BLaER1 treated with 17β-estradiol and CSF1 and Interleukin-3, amounts not matched to agents 10 nM and 100 nM (cell line): ENCODE results near the gene HTT-AS.
"Not testable (repeated sequence)": the region's sequence is repeated elsewhere in the genome, so short reads cannot be mapped to it uniquely, and the experiment has no call there.

Experiments
- H3K27ac ChIP-seq, 11 experiments: shearing (Covaris generic); formaldehyde crosslinking; 2 replicates each; pipeline ENCODE4 v1.8.1; 2022
- H3K27me3 ChIP-seq, 11 experiments: shearing (Covaris generic); formaldehyde crosslinking; 2 replicates each; pipeline ENCODE4 v1.8.1; 2022
- H3K36me3 ChIP-seq, 11 experiments: shearing (Covaris generic); formaldehyde crosslinking; 2 replicates each; pipeline ENCODE4 v1.8.1; 2022
- H3K4me1 ChIP-seq, 10 experiments: shearing (Covaris generic); formaldehyde crosslinking; 2 replicates each; pipeline ENCODE4 v1.8.1; 2022
- H3K4me2 ChIP-seq, 11 experiments: shearing (Covaris generic); formaldehyde crosslinking; 2 replicates each; pipeline ENCODE4 v1.8.1; 2022
- H3K4me3 ChIP-seq, 10 experiments: shearing (Covaris generic); formaldehyde crosslinking; 2 replicates each; pipeline ENCODE4 v1.8.1; 2022
- H3K9ac ChIP-seq, 11 experiments: shearing (Covaris generic); formaldehyde crosslinking; 2 replicates each; pipeline ENCODE4 v1.8.1; 2022
- H3K9me3 ChIP-seq, 11 experiments: shearing (Covaris generic); formaldehyde crosslinking; replicated peaks in 1 of 11; 2 replicates each; pipeline ENCODE4 v1.8.1; 2022
- H4K20me1 ChIP-seq, 11 experiments: shearing (Covaris generic); formaldehyde crosslinking; 2 replicates each; pipeline ENCODE4 v1.8.1; 2022
- Cebpa-rat ChIP-seq, 11 experiments: shearing (Covaris generic); IDR thresholded peaks; 2 replicates each; pipeline ENCODE4 v1.8.1; 2022

The HTT-AS gene

DNA sequence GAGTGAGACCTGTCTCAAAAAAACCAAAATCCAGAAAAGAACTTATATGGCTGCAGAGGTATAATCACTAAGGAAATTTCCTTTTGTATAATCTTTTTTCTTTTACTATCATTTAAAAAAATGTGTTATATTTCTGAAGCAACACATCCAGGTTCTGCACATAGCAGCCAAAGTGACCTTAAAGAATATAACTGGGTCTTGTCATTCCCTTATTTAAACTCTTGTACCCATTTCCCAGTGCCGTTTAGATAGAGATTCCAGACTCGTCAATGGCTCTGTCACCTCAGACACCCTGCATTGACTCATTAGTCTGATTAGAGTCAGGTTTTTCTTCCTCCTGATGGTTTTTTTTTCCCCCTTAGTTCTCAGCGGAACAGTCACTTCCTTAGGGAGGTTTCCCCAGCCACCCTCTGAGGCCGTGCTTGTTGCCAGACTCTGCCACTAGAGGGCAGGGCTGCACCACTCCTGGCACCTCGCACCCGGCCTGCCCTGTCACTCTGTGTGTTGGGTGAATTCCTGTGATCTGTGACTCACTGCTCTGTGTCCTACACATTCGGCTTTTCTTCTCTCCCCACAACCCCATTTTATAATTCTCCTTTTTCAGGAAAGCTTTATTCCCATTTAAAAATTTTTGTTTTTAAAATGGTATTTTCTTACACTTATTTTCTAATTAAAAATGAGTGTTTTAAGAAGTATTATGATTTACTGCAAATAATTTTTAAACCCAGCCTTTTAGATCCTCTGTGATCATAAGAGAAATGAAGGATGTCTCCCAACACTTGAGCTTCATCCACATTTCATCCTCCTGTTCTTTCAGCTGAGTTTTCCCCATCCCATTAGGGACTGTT, 32.2 kb upstream of the HTT-AS start:
- no peak overlapping the region for H3K9ac ChIP-seq

DNA sequence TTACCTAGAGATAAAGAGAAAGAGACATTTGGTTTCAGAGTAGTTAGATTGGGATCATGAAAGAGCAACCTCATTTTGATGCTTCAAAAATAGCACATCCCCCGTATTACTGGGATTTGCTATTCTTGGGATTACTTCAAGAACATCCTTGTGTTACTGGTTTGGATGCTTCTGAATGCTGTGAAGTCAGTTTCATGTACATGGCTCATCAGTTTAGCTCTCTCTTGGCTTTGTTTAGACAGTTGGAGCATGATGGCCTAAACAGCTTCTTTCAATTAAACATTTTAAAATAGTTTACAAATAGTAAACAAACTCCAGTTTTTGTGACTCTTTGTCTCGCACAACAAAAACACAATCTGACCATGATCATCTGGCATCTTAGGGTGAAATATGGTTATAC, 24.0 kb upstream of the HTT-AS start:
- peaks cover 31 to 54% (median 45%) of the 10 kb centered on the region in 11 experiments; a peak in 21 of 22 replicates for H4K20me1 ChIP-seq
- no peaks in the 10 kb centered on the region for H3K4me1 ChIP-seq
- H3K27me3 ChIP-seq, result no peaks in the 10 kb centered on the region
- peaks cover 0 to 11% (median 4%) of the 10 kb centered on the region in 11 experiments; a peak in 15 of 22 replicates for H3K9me3 ChIP-seq
- H3K4me2 ChIP-seq, result no peak overlapping the region
- H3K4me3 ChIP-seq, result no peak overlapping the region
- peaks cover 68 to 92% (median 84%) of the 10 kb centered on the region in 11 experiments for H3K36me3 ChIP-seq
- no peak for TF ChIP-seq Cebpa-rat (IDR thresholded peaks at IDR 0.05)
- H3K9ac ChIP-seq, result no peak overlapping the region
- H3K27ac ChIP-seq, result no peak overlapping the region

More for the DNA sequence above, 32.2 kb upstream of the HTT-AS start:
- Histone ChIP-seq H3K4me1 (peaks cover 0 to 34% (median 11%) of the 10 kb centered on the region in 10 experiments; a peak in 13 of 20 replicates), H3K27ac (peak overlapping the region in 1 of 11 experiments; percentile 29; a peak in 2 of 22 replicates), H3K9me3 (no peaks in the 10 kb centered on the region), H3K4me3 (no peak overlapping the region), H4K20me1 (peaks cover 32 to 88% (median 66%) of the 10 kb centered on the region in 11 experiments; a peak in 20 of 22 replicates), H3K36me3 (peaks cover 85 to 93% (median 88%) of the 10 kb centered on the region in 11 experiments), H3K4me2 (peak overlapping the region in 4 of 11 experiments; percentile 6 to 45 (median 28); a peak in 5 of 22 replicates), H3K27me3 (no peaks in the 10 kb centered on the region)
- no peak for TF ChIP-seq Cebpa-rat (IDR thresholded peaks at IDR 0.05)

DNA sequence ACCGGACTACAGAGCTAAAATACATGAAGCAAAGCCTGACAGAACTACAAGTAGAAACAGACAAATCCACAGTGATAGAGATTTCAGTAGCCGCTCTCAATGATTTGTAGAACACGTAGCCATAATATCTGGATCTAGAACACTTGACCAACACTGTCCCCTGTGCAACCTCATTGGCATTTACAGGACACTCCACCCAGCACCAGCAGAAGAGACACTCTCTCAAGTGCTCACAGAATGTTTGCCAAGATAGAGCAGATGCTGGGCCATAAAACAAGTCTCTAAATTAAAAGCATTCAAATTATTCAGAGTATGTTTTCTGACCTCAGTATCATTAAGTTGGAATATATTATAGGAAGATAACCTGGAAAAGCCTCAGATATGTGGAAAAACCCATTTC, 21.9 kb upstream of the HTT-AS start:
- peaks cover 0 to 22% (median 12%) of the 10 kb centered on the region in 11 experiments; a peak in 17 of 22 replicates for H3K9me3 ChIP-seq
- H3K36me3 ChIP-seq, result peaks cover 73 to 94% (median 88%) of the 10 kb centered on the region in 11 experiments
- no peak for TF ChIP-seq Cebpa-rat (IDR thresholded peaks at IDR 0.05)
- no peak overlapping the region for H3K27ac ChIP-seq
- H3K27me3 ChIP-seq, result no peaks in the 10 kb centered on the region
- H4K20me1 ChIP-seq, result peaks cover 15 to 46% (median 26%) of the 10 kb centered on the region in 11 experiments; a peak in 21 of 22 replicates
- no peak overlapping the region for H3K4me2 ChIP-seq
- peaks cover 0 to 2% (median 0%) of the 10 kb centered on the region in 10 experiments; a peak in 1 of 20 replicates for H3K4me1 ChIP-seq
- H3K9ac ChIP-seq, result no peak overlapping the region
- H3K4me3 ChIP-seq, result no peak overlapping the region

DNA sequence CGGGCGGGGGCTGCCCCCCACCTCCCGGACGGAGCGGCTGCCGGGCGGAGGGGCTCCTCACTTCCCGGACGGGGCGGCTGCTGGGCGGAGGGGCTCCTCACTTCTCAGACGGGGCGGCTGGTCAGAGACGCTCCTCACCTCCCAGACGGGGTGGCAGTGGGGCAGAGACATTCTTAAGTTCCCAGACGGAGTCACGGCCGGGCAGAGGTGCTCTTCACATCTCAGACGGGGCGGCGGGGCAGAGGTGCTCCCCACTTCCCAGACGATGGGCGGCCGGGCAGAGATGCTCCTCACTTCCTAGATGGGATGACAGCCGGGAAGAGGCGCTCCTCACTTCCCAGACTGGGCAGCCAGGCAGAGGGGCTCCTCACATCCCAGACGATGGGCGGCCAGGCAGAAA, 20.4 kb upstream of the HTT-AS start:
- not testable (repeated sequence) for H3K27ac ChIP-seq, H3K4me2 ChIP-seq, H3K4me3 ChIP-seq, H3K9ac ChIP-seq, H3K27me3 ChIP-seq, H3K4me1 ChIP-seq
- Histone ChIP-seq H4K20me1 (peaks cover 1 to 44% (median 11%) of the 10 kb centered on the region in 11 experiments; a peak in 19 of 22 replicates), H3K36me3 (peaks cover 66 to 94% (median 87%) of the 10 kb centered on the region in 11 experiments), H3K9me3 (peaks cover 0 to 22% (median 12%) of the 10 kb centered on the region in 11 experiments; a peak in 17 of 22 replicates)

DNA sequence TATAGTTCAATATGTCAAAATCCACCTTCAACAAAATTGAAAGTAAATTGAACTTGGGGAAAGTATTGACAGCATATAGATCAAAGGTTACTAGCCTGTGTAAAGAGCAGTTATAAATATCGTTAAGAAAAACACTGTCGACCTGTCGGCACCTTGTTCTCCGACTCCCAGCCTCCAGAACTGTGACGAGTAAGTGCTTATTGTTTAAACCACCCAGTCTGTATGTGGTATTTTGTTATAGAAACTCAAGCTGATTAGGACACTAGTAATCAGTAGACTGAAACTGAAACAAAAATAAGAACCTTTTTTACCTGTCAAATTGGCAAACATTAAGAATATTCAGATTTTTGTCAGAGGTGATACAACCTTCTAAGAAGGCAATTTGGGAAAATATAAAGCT, 17.1 kb upstream of the HTT-AS start:
- peaks cover 6 to 57% (median 15%) of the 10 kb centered on the region in 11 experiments; a peak in 19 of 22 replicates for H4K20me1 ChIP-seq
- no peak for TF ChIP-seq Cebpa-rat (IDR thresholded peaks at IDR 0.05)
- H3K4me1 ChIP-seq, result peaks cover 0 to 3% (median 0%) of the 10 kb centered on the region in 10 experiments; a peak in 2 of 20 replicates
- peaks cover 80 to 98% (median 92%) of the 10 kb centered on the region in 11 experiments for H3K36me3 ChIP-seq
- H3K27me3 ChIP-seq, result no peaks in the 10 kb centered on the region
- H3K4me2 ChIP-seq, result no peak overlapping the region
- H3K9ac ChIP-seq, result no peak overlapping the region
- H3K4me3 ChIP-seq, result no peak overlapping the region
- H3K9me3 ChIP-seq, result peaks cover 0 to 22% (median 12%) of the 10 kb centered on the region in 11 experiments; a peak in 17 of 22 replicates
- H3K27ac ChIP-seq, result no peak overlapping the region

DNA sequence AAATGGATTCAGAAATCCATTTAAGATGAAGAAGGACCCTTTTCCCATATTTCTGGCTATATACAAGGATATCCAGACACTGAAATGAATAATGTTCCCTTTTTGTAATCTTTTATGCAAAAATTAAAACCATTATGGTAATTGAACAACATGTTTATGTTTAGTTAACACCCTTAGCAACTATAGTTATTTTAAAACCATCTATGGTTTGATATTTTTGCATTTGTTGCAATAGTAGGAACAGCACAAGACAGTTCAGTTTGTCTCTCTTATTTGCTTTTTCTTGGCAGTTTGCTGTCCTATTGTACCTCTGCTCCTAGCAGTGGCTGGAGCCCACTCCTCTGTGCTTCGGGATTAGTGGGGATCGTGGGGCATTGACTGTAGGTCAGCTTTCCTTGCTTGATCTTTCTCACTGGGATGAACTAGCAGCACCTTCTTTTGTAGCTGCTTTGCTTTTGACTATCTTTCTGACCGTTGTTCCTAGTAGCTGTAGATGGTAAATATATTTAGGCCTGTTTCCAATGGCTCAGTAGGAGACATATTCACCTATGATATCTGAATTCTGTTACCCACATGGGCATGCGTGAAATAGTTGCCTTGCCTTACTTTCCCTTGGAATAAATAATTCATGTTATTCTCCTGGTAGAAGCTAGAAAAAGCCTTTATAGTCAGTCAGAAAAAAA, 12.9 kb upstream of the HTT-AS start:
- H3K9ac ChIP-seq, result no peak overlapping the region
- peaks cover 0 to 7% (median 4%) of the 10 kb centered on the region in 10 experiments; a peak in 4 of 20 replicates for H3K4me1 ChIP-seq
- no peaks in the 10 kb centered on the region for H3K27me3 ChIP-seq
- peaks cover 0 to under 1% (median 0%) of the 10 kb centered on the region in 11 experiments; a peak in 2 of 22 replicates for H3K9me3 ChIP-seq
- no peak overlapping the region for H3K4me2 ChIP-seq
- H3K36me3 ChIP-seq, result peaks cover 48 to 79% (median 63%) of the 10 kb centered on the region in 11 experiments
- H3K4me3 ChIP-seq, result no peak overlapping the region
- no peak overlapping the region for H3K27ac ChIP-seq
- no peak for TF ChIP-seq Cebpa-rat (IDR thresholded peaks at IDR 0.05)
- peaks cover 43 to 89% (median 57%) of the 10 kb centered on the region in 11 experiments; a peak in 21 of 22 replicates for H4K20me1 ChIP-seq

DNA sequence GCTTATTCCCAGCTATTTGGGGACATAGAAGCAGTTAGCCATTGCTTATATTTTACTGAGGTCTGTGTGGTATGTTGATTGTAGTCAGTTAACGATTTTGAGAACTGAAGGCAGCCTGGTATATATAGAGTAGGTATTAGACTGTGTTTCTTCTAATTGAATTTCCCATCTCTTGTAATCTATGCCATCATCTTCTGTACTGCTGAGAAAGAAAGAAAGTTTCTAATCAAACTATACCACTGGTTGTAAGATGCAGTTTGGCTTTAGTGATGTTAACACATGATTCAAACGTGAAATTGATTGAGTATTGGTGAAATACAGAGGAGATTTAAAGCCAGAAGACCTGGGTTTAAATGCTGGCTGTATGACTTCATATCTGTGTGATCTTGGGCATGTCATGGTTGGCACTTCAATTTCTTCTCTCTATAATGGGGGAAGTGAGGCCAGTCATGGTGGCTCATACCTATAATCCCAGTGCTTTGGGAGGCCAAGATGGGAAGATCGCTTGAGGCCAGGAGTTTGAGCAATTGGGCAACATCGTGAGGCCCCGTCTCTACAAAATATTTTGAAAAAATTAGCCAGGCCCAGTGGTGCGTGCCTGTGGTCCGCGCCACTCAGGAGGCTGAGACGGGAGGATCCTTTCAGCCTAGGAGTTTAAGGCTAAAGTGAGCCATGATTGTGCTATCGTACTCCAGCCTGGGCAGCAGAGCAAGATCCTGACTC, 11.8 kb upstream of the HTT-AS start:
- H3K27ac ChIP-seq, result no peak overlapping the region
- H3K27me3 ChIP-seq, result no peaks in the 10 kb centered on the region
- peaks cover 0 to 7% (median 5%) of the 10 kb centered on the region in 10 experiments; a peak in 3 of 20 replicates for H3K4me1 ChIP-seq
- H3K9ac ChIP-seq, result no peak overlapping the region
- no peak overlapping the region for H3K4me2 ChIP-seq
- no peak for TF ChIP-seq Cebpa-rat (IDR thresholded peaks at IDR 0.05)
- peaks cover 51 to 98% (median 67%) of the 10 kb centered on the region in 11 experiments; a peak in 21 of 22 replicates for H4K20me1 ChIP-seq
- H3K36me3 ChIP-seq, result peaks cover 38 to 68% (median 54%) of the 10 kb centered on the region in 11 experiments
- H3K9me3 ChIP-seq, result no peaks in the 10 kb centered on the region
- H3K4me3 ChIP-seq, result no peak overlapping the region

DNA sequence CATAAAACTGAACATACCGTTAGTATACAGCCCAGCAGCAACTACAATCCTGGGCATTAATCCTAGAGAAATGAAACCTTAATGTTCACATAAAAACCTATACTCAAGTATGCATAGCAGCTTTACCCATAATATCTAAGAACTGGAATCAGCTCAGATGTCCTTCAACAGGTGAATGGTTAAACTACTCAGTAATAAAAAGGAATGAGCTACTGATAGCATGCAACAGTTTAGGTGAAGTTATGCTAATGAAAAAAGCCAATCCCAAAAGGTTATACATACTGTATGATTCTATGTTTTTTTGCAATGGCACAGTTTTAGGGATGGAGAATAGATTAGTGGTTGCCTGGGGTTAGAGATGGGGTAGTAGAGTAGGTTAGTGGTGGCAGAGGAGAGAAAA, 9.4 kb upstream of the HTT-AS start:
- Histone ChIP-seq H4K20me1 (peaks cover 68 to 99% (median 89%) of the 10 kb centered on the region in 11 experiments; a peak in 21 of 22 replicates), H3K4me1 (peaks cover 8 to 25% (median 15%) of the 10 kb centered on the region in 10 experiments), H3K9ac (no peak overlapping the region), H3K4me2 (no peak overlapping the region), H3K9me3 (no peaks in the 10 kb centered on the region), H3K4me3 (no peak overlapping the region), H3K27ac (no peak overlapping the region), H3K27me3 (no peaks in the 10 kb centered on the region), H3K36me3 (peaks cover 22 to 46% (median 35%) of the 10 kb centered on the region in 11 experiments)
- no peak for TF ChIP-seq Cebpa-rat (IDR thresholded peaks at IDR 0.05)
